HG03039 (cell line): Measurements from ENCODE around the gene TEKT3.

ENCODE experiments used
- ATAC-seq: cut with Tn5 transposase; IDR thresholded peaks from one replicate; pipeline ENCODE4 v1.9.1; 2021; ENCODE audit warnings: mild to moderate bottlenecking, moderate library complexity; ENCODE audit not compliant: unreplicated experiment

Gene TEKT3

DNA sequence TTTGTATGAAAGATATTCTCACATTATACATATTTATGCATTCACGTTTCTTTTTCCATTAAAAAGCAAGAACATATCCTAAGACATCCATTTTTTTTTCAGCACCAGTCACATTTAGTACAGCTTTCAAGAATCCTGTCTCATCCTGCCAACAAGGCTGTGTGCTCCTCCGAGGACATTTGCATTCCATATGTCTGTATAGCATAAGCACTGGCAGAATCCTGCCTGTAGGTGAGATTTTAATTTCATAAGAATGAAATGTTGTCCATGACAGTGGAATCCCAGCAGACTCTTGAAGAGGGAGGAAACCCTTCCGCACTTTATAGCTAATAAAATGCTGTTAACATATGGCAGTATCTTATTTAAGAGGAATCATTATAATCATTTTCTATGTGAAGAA lies 73.4 kb downstream of the TEKT3 start:
- ATAC-seq, result no peak

GRCh38 chr17:15266325-15267125 lies 74.9 kb downstream of the TEKT3 start:
- ATAC-seq, result no peak

DNA sequence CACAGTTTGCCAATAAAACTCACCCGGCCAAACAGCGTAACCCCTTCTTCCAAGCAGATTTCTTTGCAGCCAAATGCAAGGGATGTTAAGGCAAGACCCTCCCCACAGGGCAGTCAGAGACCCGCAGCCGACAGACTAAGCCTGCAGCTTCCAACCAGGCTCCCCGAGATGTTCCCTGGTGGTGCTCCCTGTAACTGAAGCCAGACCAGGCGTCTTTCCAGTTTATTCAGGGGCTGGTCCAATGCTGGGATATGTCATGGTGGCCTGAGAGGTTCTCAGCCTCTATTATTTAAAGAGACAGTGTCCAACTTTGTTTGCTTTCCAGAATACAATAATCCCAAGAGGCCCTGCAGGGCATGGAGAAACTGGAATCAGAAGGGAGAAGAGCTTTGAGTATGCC lies 76.3 kb downstream of the TEKT3 start, which contains the start of gene PMP22:
Gene PMP22, minus strand, starts transcription at position 196 of the 400 bp plus-strand sequence. CDS start 4,599 bp downstream, outside the sequence.
- no peak for ATAC-seq

DNA sequence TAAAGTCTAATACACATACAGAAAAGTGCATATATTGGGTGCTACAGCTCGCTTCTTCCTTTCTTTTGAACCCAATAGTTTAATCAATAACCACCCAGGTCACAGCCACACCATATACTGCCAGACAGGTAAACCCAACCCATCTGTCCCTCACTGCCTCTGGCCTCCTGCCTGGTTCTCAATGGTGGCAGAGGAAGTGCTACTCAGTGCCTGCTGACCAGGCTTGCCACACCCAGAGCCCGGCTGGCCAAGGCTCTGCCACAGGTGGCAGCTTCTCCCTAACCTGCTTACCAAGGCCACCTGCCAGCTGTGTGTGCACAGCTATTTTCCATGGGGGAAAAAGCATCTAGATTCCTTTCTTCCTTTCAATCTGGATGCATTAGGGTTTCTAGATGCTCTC lies 76.9 kb downstream of the TEKT3 start:
- no peak for ATAC-seq

GRCh38 chr17:15263680-15264079 lies 77.7 kb downstream of the TEKT3 start:
- no peak for ATAC-seq

GRCh38 chr17:15263206-15263579 lies 78.2 kb downstream of the TEKT3 start:
- no peak for ATAC-seq

DNA sequence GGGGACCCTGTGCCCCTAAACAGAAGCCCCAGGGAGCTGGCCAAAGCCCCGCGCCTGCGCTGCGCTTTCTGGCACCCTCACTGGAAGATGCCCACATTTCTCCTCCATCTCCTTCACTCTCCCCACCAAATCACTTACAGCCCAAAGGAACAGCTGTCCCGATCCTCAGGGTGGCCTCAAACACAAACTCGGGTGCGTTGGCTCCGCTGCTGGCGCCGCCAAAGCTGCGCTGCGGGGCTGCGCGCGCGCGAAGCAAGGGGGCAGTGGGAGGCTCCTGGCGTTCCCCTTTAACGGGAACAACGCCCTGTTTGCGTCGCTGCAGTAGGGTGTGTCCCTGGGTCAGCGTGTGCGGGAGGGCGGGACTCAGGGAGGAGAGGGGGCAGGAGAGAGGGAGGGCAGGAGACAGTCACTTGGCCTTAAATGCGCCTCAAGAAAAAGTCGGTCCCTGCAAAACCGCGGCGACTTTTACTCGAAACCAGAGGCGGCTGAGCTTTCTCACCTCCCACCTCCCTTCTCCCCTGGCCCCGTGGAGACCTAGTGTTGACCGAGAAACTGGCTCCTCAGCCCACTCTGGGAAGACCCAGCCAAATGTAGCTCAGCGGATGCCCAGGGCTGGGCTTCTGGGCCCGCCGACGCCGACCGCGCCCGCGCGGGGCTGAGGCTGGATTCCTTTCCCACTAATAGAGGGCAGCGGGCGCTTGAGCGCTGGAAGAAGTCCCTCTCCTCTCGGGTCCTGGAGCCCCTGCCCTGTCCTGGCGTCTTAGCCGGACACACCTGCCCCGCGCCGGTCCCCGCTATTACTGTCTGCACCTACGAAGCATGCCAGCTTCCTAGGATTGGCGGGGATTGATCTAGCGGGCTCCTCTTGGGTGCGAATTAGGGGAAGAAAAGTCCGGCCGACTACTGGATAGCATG lies 78.8 kb downstream of the TEKT3 start:
- ATAC-seq, result no peak

- no peak for ATAC-seq
Measured at GRCh38 chr17:15261802-15262290, 79.6 kb downstream of the TEKT3 start.

DNA sequence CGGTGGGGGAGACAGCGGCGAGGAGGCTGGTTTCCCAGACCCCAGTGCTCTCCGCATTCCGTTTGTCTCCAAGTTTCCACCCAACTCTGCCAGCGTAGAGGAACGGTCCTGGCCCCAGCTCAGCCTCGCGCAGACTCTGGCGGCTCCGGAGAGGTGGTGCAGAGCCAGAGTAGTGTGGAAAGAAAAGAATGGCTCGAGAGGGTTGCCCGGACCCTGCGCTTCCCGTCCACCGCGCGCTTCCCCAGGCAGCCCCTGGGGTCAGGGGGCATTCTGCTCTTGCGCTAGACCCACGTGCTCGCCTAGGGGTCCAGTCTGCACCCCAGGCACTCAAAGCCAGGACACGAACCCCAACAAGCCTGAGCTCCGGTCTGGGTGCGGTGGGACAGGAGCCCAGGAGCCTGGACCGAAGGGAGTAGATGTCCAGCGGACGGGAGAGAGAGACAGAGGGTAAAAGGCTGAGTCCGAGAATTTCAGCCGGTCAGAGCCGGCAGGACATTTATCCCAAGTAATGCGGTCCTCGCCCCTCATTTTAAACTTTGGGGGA lies 80.1 kb downstream of the TEKT3 start:
- ATAC-seq, result no peak

GRCh38 chr17:15260376-15261257 lies 80.8 kb downstream of the TEKT3 start:
- peak; percentile 62 for ATAC-seq

DNA sequence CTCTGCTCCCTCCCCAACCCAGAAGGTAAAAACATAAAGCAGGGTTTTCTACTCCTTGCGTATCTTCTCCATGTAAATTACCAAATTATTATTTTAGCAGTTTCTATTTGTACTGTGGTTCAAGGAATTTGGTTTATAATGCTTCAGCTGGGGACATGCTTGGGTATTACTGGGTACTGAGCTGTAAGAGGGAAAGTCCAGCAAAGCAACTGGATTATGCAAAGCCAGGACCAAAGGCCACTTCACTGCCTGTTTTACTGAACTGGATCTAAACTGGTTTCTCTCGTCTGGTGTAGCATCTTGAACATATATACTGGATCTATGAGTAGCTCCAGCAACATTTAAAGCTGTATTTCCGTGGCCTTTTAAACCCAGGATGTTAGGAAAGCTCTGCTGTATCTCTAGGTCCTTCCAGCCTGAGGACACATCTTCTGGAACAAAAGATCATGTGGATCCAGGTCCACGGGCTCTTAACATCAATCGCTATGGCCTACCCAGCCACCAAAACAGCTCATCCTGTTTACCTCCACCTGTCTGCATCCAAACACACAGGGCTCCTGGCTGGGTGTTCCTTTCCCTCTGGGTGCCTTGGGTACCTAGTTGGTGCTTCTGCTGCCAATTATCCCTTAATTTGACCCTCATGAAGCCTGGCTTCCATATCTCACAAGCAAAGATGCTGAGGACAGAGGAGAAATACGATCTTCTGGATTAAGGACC lies 83.4 kb downstream of the TEKT3 start:
- ATAC-seq, result no peak

DNA sequence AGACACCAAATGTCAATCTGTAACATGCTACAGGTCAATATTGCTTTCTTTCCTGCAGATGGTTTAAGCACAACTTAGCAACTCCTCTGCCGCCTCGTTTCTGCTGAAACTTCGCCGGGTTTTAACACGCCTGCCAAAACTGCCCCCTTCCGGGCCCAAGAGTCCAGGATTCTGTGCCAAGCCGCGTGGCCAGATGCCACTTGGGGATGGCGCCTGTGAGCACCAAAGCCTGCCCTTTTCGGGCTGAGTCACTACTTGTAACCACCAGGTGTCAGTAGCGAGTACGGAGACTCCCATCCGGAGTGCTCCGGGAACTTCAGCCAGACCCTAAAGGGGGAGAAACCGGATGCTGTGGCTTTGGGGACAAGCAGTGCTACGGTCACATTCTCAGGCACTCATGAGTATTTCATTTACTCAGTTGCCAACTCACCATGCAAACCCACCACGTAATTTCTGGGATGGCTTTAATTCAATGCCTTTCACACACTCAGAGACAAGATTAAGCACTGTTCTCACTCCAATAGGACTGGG lies 84.1 kb downstream of the TEKT3 start:
- ATAC-seq, result peak; percentile 64

- no peak for ATAC-seq
Measured at GRCh38 chr17:15256689-15257088, 84.7 kb downstream of the TEKT3 start.

- no peak for ATAC-seq
Measured at GRCh38 chr17:15255713-15256454, 85.5 kb downstream of the TEKT3 start.
